DOHH2 (cell line): ENCODE results near the gene EXOC3.

Source experiments
- CTCF ChIP-seq: fragments of 200-600 bp; sonication (generic); IDR thresholded peaks from one replicate; pipeline ENCODE4 v1.5.1; 2014; ENCODE audit warnings: antibody characterized with exemption, mild to moderate bottlenecking, low read depth, low read length; ENCODE audit not compliant: poor library complexity, severe bottlenecking
- EZH2phosphoT487 ChIP-seq: fragments of 200-600 bp; sonication (generic); IDR thresholded peaks from 2 replicates; pipeline ENCODE4 v1.6.1; 2017; ENCODE audit warnings: borderline replicate concordance, mild to moderate bottlenecking, antibody characterized with exemption, low read length, moderate library complexity, mixed read lengths

- TF ChIP-seq CTCF (no peak), EZH2phosphoT487 (no peak)
Measured at GRCh38 chr5:395156-395920, 47.6 kb upstream of the EXOC3 start.
